Measurements from ENCODE around the gene TLR7. TPM values are rescaled to one million over a fixed set of nuclear protein-coding genes. Genes with fewer than 3 reads are reported as not detected.
A peak's percentile ranks its signal among the peaks of the same experiment; 100 is the strongest.

The TLR7 gene
- total RNA-seq, 1 donor from 2014 or later = not detected

GRCh38 chrX:12894074-12895030, 27.5 kb downstream of the TLR7 start:
- no peaks in the 10 kb centered on the region for H3K4me1 ChIP-seq (ENCODE audit: insufficient read depth, low read length)
- H4K20me1 ChIP-seq (ENCODE audit: insufficient read depth, low read length) = no peaks in the 10 kb centered on the region
- FAIRE-seq (peak; percentile 78), DNase-seq (ENCODE audit: low read depth) (no peak)
- peaks cover 9% of the 10 kb centered on the region for H3K4me1 Mint-ChIP-seq (ENCODE audit: low read depth, unreplicated experiment)
- H3K27me3 Mint-ChIP-seq (ENCODE audit: low read depth, unreplicated experiment) = peaks cover 4% of the 10 kb centered on the region
- no peaks in the 10 kb centered on the region for H3K9me3 Mint-ChIP-seq (ENCODE audit: unreplicated experiment)
- no peak overlapping the region for H3K27ac Mint-ChIP-seq (ENCODE audit: unreplicated experiment)
- H3K27ac ChIP-seq (ENCODE audit: low read depth, low read length) = no peak overlapping the region
- H3K36me3 ChIP-seq (ENCODE audit: insufficient read depth, low read length) = no peaks in the 10 kb centered on the region
- no peaks in the 10 kb centered on the region for H3K9me3 ChIP-seq (ENCODE audit: insufficient read depth, low read depth, low read length)
- no peaks in the 10 kb centered on the region for H3K27me3 ChIP-seq (ENCODE audit: insufficient read depth, low read length)
- H2AFZ ChIP-seq (ENCODE audit: low read depth, low read length) = no peak overlapping the region
- no peaks in the 10 kb centered on the region for H3K36me3 Mint-ChIP-seq (ENCODE audit: low read depth, unreplicated experiment)
- H3K4me2 ChIP-seq (ENCODE audit: low read length) = no peak overlapping the region
- no peak overlapping the region for H3K4me3 ChIP-seq (ENCODE audit: insufficient read depth, low read depth, low read length)
- H3K4me3 Mint-ChIP-seq (ENCODE audit: unreplicated experiment) = no peak overlapping the region
- H3K9ac ChIP-seq (ENCODE audit: low read length) = no peak overlapping the region
- no peaks in the 10 kb centered on the region for H3K79me2 ChIP-seq (ENCODE audit: insufficient read depth, low read length)
- TF ChIP-seq EZH2 (IDR thresholded peaks at IDR 0.05; ENCODE audit: insufficient read depth, low read length) (no peak), CTCF (IDR thresholded peaks at IDR 0.05; ENCODE audit: insufficient read depth, low read depth, low read length) (peak; percentile 40)

GRCh38 chrX:12895866-12896265, 29.0 kb downstream of the TLR7 start:
- H3K9ac ChIP-seq (ENCODE audit: low read length) = no peak overlapping the region
- peak; percentile 79 for FAIRE-seq
- TF ChIP-seq CTCF (IDR thresholded peaks at IDR 0.05; ENCODE audit: insufficient read depth, low read depth, low read length) (no peak), EZH2 (IDR thresholded peaks at IDR 0.05; ENCODE audit: insufficient read depth, low read length) (no peak)

GRCh38 chrX:12896935-12897334, 30.1 kb downstream of the TLR7 start:
- Histone ChIP-seq H3K4me3 (ENCODE audit: insufficient read depth, low read depth, low read length) (no peak overlapping the region), H3K27me3 (ENCODE audit: insufficient read depth, low read length) (no peaks in the 10 kb centered on the region), H3K4me1 (ENCODE audit: insufficient read depth, low read length) (no peaks in the 10 kb centered on the region), H2AFZ (ENCODE audit: low read depth, low read length) (no peak overlapping the region), H3K36me3 (ENCODE audit: insufficient read depth, low read length) (no peaks in the 10 kb centered on the region), H4K20me1 (ENCODE audit: insufficient read depth, low read length) (no peaks in the 10 kb centered on the region), H3K79me2 (ENCODE audit: insufficient read depth, low read length) (no peaks in the 10 kb centered on the region), H3K9me3 (ENCODE audit: insufficient read depth, low read depth, low read length) (no peaks in the 10 kb centered on the region), H3K9ac (ENCODE audit: low read length) (no peak overlapping the region), H3K27ac (ENCODE audit: low read depth, low read length) (no peak overlapping the region), H3K4me2 (ENCODE audit: low read length) (no peak overlapping the region)
- H3K9me3 Mint-ChIP-seq (ENCODE audit: unreplicated experiment) = no peaks in the 10 kb centered on the region
- TF ChIP-seq CTCF (IDR thresholded peaks at IDR 0.05; ENCODE audit: insufficient read depth, low read depth, low read length) = no peak
- no peak for TF ChIP-seq EZH2 (IDR thresholded peaks at IDR 0.05; ENCODE audit: insufficient read depth, low read length)
- H3K4me1 Mint-ChIP-seq (ENCODE audit: low read depth, unreplicated experiment) = peaks cover 9% of the 10 kb centered on the region
- no peak for DNase-seq (ENCODE audit: low read depth)
- peaks cover 7% of the 10 kb centered on the region for H3K27me3 Mint-ChIP-seq (ENCODE audit: low read depth, unreplicated experiment)
- no peak for FAIRE-seq
- no peaks in the 10 kb centered on the region for H3K36me3 Mint-ChIP-seq (ENCODE audit: low read depth, unreplicated experiment)
- H3K27ac Mint-ChIP-seq (ENCODE audit: unreplicated experiment) = no peak overlapping the region
- H3K4me3 Mint-ChIP-seq (ENCODE audit: unreplicated experiment) = no peak overlapping the region

More at GRCh38 chrX:12895866-12896265, 29.0 kb downstream of the TLR7 start:
- H3K27me3 ChIP-seq (ENCODE audit: insufficient read depth, low read length) = no peaks in the 10 kb centered on the region
- no peaks in the 10 kb centered on the region for H3K79me2 ChIP-seq (ENCODE audit: insufficient read depth, low read length)
- peak; percentile 20 for DNase-seq (ENCODE audit: low read depth)
- no peaks in the 10 kb centered on the region for H3K36me3 Mint-ChIP-seq (ENCODE audit: low read depth, unreplicated experiment)
- no peak overlapping the region for H3K27ac Mint-ChIP-seq (ENCODE audit: unreplicated experiment)
- no peak overlapping the region for H3K4me3 ChIP-seq (ENCODE audit: insufficient read depth, low read depth, low read length)
- no peaks in the 10 kb centered on the region for H3K9me3 Mint-ChIP-seq (ENCODE audit: unreplicated experiment)
- H4K20me1 ChIP-seq (ENCODE audit: insufficient read depth, low read length) = no peaks in the 10 kb centered on the region
- no peaks in the 10 kb centered on the region for H3K4me1 ChIP-seq (ENCODE audit: insufficient read depth, low read length)
- no peak overlapping the region for H2AFZ ChIP-seq (ENCODE audit: low read depth, low read length)
- peaks cover 9% of the 10 kb centered on the region for H3K27me3 Mint-ChIP-seq (ENCODE audit: low read depth, unreplicated experiment)
- peaks cover 9% of the 10 kb centered on the region for H3K4me1 Mint-ChIP-seq (ENCODE audit: low read depth, unreplicated experiment)
- no peak overlapping the region for H3K4me3 Mint-ChIP-seq (ENCODE audit: unreplicated experiment)
- H3K4me2 ChIP-seq (ENCODE audit: low read length) = no peak overlapping the region
- H3K36me3 ChIP-seq (ENCODE audit: insufficient read depth, low read length) = no peaks in the 10 kb centered on the region
- no peak overlapping the region for H3K27ac ChIP-seq (ENCODE audit: low read depth, low read length)
- H3K9me3 ChIP-seq (ENCODE audit: insufficient read depth, low read depth, low read length) = no peaks in the 10 kb centered on the region
